ENCODE measurements around the gene PPEF1.

- TF ChIP-seq CTCF (IDR thresholded peaks at IDR 0.05) (no peak), POLR2A (IDR thresholded peaks at IDR 0.05) (no peak), EP300 (IDR thresholded peaks at IDR 0.05) (no peak)
Measured at GRCh38 chrX:18714910-18715309, 7.5 kb downstream of the PPEF1 start.

All from ovary (tissue), 3 donors.